Uterus (tissue), 2 donors: Measurements from ENCODE around the gene EIF4EBP3.

Experiments
- POLR2A ChIP-seq, 2 donors: fragments of 450-650 bp; IDR thresholded peaks; one replicate each; pipeline ENCODE4 v1.6.1; 2016; ENCODE audit warnings: antibody characterized with exemption in 2 of 2, mild to moderate bottlenecking in 1 of 2, moderate library complexity in 1 of 2
- TF ChIP-seq, protein P1 (sequence below), 4 experiments: fragments of 200-600 bp in 2 of 4; fragments of 450-650 bp in 2 of 4; sonication (generic) in 2 of 4; IDR thresholded peaks; one replicate each; pipeline ENCODE4 v1.5.1; 2016 to 2019; ENCODE audit warnings: antibody characterized with exemption in 4 of 4, mild to moderate bottlenecking in 2 of 4, moderate library complexity in 1 of 4

GRCh38 chr5:140544986-140545385, 2.5 kb upstream of the EIF4EBP3 start:
- TF ChIP-seq, protein P1, sequence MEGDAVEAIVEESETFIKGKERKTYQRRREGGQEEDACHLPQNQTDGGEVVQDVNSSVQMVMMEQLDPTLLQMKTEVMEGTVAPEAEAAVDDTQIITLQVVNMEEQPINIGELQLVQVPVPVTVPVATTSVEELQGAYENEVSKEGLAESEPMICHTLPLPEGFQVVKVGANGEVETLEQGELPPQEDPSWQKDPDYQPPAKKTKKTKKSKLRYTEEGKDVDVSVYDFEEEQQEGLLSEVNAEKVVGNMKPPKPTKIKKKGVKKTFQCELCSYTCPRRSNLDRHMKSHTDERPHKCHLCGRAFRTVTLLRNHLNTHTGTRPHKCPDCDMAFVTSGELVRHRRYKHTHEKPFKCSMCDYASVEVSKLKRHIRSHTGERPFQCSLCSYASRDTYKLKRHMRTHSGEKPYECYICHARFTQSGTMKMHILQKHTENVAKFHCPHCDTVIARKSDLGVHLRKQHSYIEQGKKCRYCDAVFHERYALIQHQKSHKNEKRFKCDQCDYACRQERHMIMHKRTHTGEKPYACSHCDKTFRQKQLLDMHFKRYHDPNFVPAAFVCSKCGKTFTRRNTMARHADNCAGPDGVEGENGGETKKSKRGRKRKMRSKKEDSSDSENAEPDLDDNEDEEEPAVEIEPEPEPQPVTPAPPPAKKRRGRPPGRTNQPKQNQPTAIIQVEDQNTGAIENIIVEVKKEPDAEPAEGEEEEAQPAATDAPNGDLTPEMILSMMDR (IDR thresholded peaks at IDR 0.05), result no peak
- no peak for TF ChIP-seq POLR2A (IDR thresholded peaks at IDR 0.05)
